ENCODE results near the gene TMEM100.
"Not testable (repeated sequence)": the region's sequence is repeated elsewhere in the genome, so short reads cannot be mapped to it uniquely, and the experiment has no call there.

TMEM100 gene

DNA sequence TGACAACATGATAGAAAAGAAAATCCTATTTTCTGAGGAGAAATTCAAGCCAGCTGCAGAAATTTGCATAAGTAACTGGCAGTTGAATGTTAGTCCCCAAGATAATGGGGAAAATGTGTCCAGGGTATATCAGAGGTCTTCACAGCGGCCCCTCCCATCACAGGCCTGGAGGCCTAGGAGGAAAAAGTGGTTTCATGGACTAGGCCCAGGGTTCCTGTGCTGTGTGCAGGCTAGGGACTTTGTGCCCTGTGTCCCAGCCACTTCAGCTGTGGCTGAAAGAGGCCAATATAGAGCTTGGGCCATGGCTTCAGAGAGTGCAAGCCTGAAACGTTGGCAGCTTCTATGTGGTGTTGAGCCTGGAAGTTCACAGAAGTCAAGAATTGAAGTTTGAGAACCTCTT, 35.6 kb downstream of the TMEM100 start:
- no peak for DNase-seq (ENCODE audit: low spot score)

DNA sequence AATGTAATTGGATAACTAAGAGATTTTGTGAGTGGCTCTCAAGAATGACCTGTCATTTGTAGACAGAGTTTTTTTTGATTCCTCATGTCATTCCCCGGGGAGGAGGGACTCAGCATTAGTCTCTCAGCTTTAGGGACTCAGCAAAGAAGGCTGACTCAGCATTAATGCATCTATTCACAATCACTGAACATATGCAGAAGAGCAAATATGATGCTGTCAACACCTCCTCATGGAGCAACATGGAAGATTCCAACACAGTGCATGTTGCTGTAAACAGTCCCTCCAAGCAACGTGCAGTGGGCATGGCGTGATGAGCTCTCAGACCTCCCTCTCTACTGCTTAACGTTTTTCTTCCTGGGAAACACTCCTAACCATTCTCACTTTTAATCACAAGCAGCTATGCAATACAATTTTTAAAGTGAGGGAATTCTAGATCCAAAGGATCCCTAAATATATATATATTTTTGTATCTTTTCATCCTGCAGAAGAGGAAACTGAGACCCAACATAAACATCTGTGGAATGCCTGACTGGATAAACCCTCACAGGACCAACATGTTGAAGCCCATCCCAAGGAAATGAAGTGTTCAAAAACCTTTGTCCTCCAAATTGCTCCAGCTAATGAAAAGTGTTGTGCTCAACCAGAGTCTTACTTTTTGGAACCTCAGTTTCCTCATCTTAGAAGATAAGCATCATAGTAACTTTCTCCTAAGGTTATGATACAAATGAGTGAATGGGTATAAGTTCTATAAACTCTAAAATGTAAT, 38.9 kb downstream of the TMEM100 start:
- no peak for DNase-seq (ENCODE audit: low spot score)

DNA sequence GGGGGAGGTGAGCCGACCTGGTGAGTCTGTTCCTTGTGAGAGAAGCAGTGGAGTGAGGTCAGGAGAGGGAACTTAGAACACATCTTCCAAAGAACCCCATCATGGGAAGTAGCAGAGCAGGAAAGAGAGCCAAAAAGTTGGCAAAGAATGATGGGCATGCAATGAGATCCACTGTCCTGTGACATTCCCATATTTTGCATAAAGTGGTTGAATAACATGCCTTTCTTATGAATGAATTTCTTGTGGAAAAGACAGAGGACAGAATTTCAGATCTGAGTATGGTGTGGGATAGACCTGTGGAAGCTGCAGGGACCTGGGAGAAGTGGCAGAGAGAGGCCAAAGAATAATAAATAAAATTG, 41.3 kb downstream of the TMEM100 start:
- DNase-seq (ENCODE audit: low spot score): no peak

DNA sequence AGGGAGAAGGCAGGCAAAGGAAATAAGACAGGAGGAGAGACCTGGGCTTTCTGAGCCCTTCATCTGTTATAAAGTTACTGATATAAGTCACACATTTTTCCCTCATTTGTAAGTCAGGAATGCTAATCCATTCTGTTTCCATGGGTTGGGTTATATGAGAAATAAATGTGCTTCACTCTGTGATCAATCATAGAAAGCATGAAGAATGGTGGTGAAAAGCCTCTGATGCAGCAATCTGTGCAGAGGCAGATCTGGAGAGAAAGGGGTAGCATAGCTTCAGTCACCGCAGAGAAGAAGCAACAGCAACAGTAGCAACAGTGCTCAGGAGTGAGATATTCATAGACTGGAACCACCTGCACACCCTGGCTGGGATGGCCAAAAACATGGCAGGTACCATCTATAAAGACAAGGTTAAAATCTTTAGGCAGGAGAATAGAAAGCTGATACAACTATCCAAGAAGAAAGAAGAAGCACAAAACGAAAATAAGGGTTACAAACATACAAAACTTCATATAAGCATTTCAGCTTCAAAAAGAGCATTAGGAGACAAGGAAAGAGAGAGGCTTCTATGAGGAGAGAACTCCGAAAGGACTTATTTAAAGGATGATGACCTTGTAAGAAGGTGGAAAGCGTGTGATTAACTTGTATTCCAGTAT, 41.9 kb downstream of the TMEM100 start:
- DNase-seq (ENCODE audit: low spot score): no peak

DNA sequence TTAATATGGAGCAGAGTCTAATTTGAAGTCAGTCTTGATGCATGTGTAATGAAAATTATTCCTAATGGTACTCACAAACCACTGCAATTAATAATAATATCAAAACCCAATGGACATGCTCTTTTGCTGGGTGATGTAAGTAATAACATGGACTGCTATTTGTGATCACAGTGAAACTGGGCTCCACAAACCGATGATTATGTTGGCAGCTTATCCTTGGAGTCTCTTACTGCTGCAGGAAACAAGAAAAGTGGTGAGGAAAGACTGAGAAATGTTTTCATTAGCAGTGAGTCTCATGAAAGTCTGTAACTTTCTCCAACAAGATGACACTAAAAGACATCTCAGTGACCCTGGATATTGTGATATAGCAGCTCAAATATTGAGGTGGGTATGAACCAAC, 45.2 kb downstream of the TMEM100 start:
- no peak for DNase-seq (ENCODE audit: low spot score)

DNA sequence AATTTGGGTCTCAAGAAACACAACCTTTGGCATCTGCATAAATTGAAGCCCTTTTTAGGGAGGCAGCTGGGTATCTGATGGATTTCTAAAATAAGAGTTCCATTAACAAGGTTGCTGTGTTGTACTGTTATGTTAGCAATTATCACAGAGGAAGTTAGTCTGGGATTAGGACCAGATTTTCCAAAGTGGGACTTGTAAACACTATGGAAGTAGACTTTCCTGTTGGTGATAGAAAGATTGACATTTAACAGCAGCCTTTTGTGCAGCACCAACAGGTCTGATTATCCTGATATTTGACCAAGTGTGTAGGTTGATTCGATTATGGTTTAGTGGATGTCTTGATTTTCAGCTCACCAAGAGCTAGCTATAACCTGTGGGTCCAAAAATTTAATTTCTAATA, 46.4 kb downstream of the TMEM100 start:
- no peak for DNase-seq (ENCODE audit: low spot score)

DNA sequence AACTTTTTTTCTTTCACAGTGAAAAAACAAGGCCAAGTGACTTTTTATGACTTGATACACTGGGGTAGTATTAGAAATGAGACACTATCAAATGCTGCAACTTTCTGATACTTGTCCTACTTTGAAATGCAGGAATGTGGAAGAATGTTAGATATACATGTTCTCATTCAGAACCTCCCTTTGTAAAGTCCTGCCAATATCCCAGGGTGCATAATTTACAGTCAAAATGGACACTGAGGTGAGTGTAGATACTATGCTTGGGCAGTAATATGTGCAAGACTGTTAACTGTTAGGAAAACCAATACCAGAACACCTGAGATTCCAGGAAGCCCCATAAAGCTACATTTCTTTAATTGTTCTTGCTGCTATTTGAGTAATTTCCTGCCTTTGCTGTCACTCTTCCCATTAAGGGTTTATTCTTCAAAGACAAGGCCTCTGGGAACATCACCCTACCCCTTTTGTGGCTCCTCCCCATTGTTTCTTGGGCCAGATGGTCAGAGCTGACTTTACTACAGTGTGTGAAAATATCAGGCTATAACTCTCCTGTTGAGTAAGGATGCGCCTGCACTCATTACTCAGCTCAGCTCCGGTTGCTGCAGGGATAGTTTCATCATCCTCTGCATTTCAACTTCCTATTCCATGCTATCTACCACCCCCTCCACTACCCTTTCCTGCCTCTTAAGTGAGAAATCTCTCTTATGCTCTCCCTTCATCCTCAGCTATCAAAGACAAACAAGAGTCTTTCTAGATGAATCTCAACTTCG, 48.7 kb downstream of the TMEM100 start:
- no peak for DNase-seq (ENCODE audit: low spot score)

DNA sequence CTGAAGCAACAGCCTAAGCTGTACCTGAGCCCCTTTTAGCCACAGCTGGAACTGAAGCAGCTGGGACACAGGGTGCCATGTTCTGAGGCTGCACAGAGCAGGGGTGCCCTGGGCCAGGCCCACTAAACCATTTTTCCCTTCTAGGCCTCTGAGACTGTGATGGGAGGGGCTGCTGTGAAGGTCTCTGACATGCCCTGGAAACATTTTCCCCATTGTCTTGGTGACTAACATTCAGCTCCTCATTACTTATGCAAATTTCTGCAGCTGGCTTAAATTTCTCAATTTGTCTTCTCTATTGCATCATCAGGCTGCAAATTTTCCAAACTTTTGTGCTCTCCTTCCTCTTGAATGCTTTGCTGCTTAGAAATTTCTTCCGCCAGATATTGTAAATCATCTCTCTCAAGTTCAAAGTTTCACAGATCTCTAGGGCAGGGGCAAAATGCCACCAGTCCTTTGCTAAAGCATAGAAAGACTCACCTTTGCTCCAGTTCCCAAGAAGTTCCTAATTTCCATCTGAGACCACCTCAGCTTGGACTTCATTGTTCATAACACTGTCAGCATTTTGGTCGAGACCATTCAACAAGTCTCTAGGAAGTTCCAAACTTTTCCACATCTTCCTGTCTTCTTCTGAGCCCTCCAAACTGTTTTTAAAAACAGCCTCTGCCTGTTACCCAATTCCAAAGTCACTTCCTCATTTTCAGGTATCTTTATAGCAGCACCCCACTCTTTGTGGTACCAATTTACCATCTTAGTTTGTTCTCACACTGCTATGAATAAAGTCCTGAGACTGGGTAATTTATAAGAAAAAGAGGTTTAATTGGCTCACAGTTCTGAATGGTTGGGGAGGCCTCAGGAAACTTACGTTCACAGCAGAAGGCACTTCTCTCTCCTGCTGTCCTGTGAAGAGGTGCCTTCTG, 49.8 kb downstream of the TMEM100 start:
- no peak for DNase-seq (ENCODE audit: low spot score)

DNA sequence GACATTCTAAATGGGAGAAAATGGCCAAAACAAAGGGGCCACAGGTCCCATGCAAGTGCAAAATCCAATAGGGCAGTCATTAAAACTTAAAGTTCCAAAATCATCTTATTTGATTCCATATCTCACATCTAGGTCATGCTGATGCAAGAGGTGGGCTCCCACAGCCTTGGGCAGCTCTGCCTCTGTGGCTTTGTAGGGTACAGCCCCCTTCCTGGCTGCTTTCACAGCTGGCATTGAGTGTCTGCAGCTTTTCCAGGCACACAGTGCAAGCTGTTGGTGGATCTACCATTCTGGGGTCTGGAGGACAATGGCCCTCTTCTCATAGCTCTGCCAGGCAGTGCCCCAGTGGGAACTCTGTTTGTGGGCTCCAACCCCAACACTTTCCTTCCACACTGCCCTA, 50.7 kb downstream of the TMEM100 start:
- DNase-seq (ENCODE audit: low spot score): not testable (repeated sequence)
